ENCODE results near the gene MBD3L2B. TPM values are rescaled to one million over a fixed set of nuclear protein-coding genes. Genes with fewer than 3 reads are reported as not detected.

MBD3L2B gene
- total and polyA plus RNA-seq, 9 of the 15 experiments (the other 6 are each of a cell fraction or from before 2014, with no cell fraction given): not detected

- TF ChIP-seq PATZ1 (CRISPR knock-in tag; IDR thresholded peaks at IDR 0.05; ENCODE audit: borderline replicate concordance): no peak
- TF ChIP-seq EP300 (IDR thresholded peaks at IDR 0.05; ENCODE audit: low read length): no peak
- no peak for TF ChIP-seq ZNF324 (CRISPR knock-in tag; IDR thresholded peaks at IDR 0.05)
- TF ChIP-seq RAD21 (CRISPR knock-in tag; conservative IDR thresholded peaks at IDR 0.05 in 1 of 2, IDR thresholded peaks at IDR 0.05 in 1 of 2): no peak
- TF ChIP-seq ZNF277 (CRISPR knock-in tag; IDR thresholded peaks at IDR 0.05; ENCODE audit: borderline replicate concordance): no peak
- no peak for TF ChIP-seq ZFPM2 (CRISPR knock-in tag; IDR thresholded peaks at IDR 0.05)
- no peak for TF ChIP-seq BRD9 (IDR thresholded peaks at IDR 0.05; ENCODE audit: low read depth, partially characterized antibody)
- no peak for TF ChIP-seq ATF1 (CRISPR knock-in tag; IDR thresholded peaks at IDR 0.05)
- TF ChIP-seq ATF1 (tag; IDR thresholded peaks at IDR 0.05): no peak
- no peak for TF ChIP-seq CCNT2 (IDR thresholded peaks at IDR 0.05; ENCODE audit: borderline replicate concordance, extremely low read depth, insufficient read length, low read depth, low read length)
- TF ChIP-seq DPF2 (IDR thresholded peaks at IDR 0.05): no peak
- TF ChIP-seq ZC3H11A (IDR thresholded peaks at IDR 0.05; ENCODE audit: low read depth, low read length): no peak
- TF ChIP-seq USF1 (CRISPR knock-in tag; IDR thresholded peaks at IDR 0.05): peak; percentile 83
- peak; percentile 64 for TF ChIP-seq NR2C1 (IDR thresholded peaks at IDR 0.05)
- TF ChIP-seq NR2C1 (tag; IDR thresholded peaks at IDR 0.05): peak; percentile 74
- TF ChIP-seq RFX5 (IDR thresholded peaks at IDR 0.05; ENCODE audit: low read depth, low read length): no peak
- TF ChIP-seq TRIM28 (IDR thresholded peaks at IDR 0.05): no peak
- TF ChIP-seq HMG20B (CRISPR knock-in tag; IDR thresholded peaks at IDR 0.05): no peak
- no peak for TF ChIP-seq ESRRA (IDR thresholded peaks at IDR 0.05; ENCODE audit: borderline replicate concordance, low read depth)
- TF ChIP-seq FOXK1 (CRISPR knock-in tag; IDR thresholded peaks at IDR 0.05; ENCODE audit: borderline replicate concordance): no peak
- TF ChIP-seq MYNN (IDR thresholded peaks at IDR 0.05): no peak
- TF ChIP-seq MYNN (CRISPR knock-in tag; IDR thresholded peaks at IDR 0.05): no peak
- TF ChIP-seq CBX3 (IDR thresholded peaks at IDR 0.05; ENCODE audit: borderline replicate concordance in 1 of 2, low read length in 2 of 2): no peak
- TF ChIP-seq ZEB2 (IDR thresholded peaks at IDR 0.05): no peak
Measured at GRCh38 chr19:7010722-7011593, 10.3 kb downstream of the MBD3L2B start (continued).
